Astrocyte (in vitro differentiated cells and primary cell): ENCODE data around the gene GADL1. TPM values are rescaled to one million over a fixed set of nuclear protein-coding genes. Genes with fewer than 3 reads are reported as not detected.
A peak's percentile ranks its signal among the peaks of the same experiment; 100 is the strongest.

Experiments used
- DNase-seq: peaks from one replicate; pipeline ENCODE4 v3.0.0-alpha.2; 2010; ENCODE audit warnings: low read depth
- FAIRE-seq: peaks from 2 replicates; lab custom pipeline; 2011; peaks lifted over from hg19 to GRCh38; lab: Jason Lieb, UNC
- H2AFZ ChIP-seq: 2 replicates; pipeline ENCODE4 v1.6.0; 2012; ENCODE audit warnings: low read depth, low read length, inconsistent platforms
- H3K27ac ChIP-seq: 2 replicates; pipeline ENCODE4 v1.5.1; 2011; ENCODE audit warnings: low read depth, low read length, inconsistent platforms
- H3K27me3 ChIP-seq: 2 replicates; pipeline ENCODE4 v1.6.0; 2011; ENCODE audit warnings: low read length, inconsistent platforms; ENCODE audit not compliant: insufficient read depth
- H3K36me3 ChIP-seq: 2 replicates; pipeline ENCODE4 v1.5.1; 2011; ENCODE audit warnings: low read length, inconsistent platforms; ENCODE audit not compliant: insufficient read depth
- H3K4me1 ChIP-seq: 2 replicates; pipeline ENCODE4 v1.5.1; 2011; ENCODE audit warnings: low read length, inconsistent platforms; ENCODE audit not compliant: insufficient read depth
- H3K4me2 ChIP-seq: 2 replicates; pipeline ENCODE4 v1.6.0; 2012; ENCODE audit warnings: low read length, inconsistent platforms
- H3K4me3 ChIP-seq: 2 replicates; pipeline ENCODE4 v1.5.1; 2011; ENCODE audit warnings: low read depth, mild to moderate bottlenecking, low read length, inconsistent platforms; ENCODE audit not compliant: insufficient read depth
- H3K79me2 ChIP-seq: 2 replicates; pipeline ENCODE4 v1.6.0; 2012; ENCODE audit warnings: mild to moderate bottlenecking, low read length, inconsistent platforms; ENCODE audit not compliant: insufficient read depth
- H3K9ac ChIP-seq: 2 replicates; pipeline ENCODE4 v1.6.0; 2012; ENCODE audit warnings: mild to moderate bottlenecking, low read length, inconsistent platforms
- H3K9me3 ChIP-seq: 2 replicates; pipeline ENCODE4 v1.5.1; 2012; ENCODE audit warnings: low read depth, mild to moderate bottlenecking, low read length, inconsistent platforms; ENCODE audit not compliant: insufficient read depth
- H4K20me1 ChIP-seq: 2 replicates; pipeline ENCODE4 v1.6.0; 2012; ENCODE audit warnings: low read length, inconsistent platforms; ENCODE audit not compliant: insufficient read depth
- H3K27ac Mint-ChIP-seq: one replicate; pipeline ENCODE4 v1.8.0; 2021; ENCODE audit warnings: mild to moderate bottlenecking, mixed read lengths; ENCODE audit not compliant: unreplicated experiment
- H3K27me3 Mint-ChIP-seq: one replicate; pipeline ENCODE4 v1.8.0; 2021; ENCODE audit warnings: low read depth, mixed read lengths; ENCODE audit not compliant: unreplicated experiment
- H3K36me3 Mint-ChIP-seq: one replicate; pipeline ENCODE4 v1.8.0; 2021; ENCODE audit warnings: low read depth, mixed read lengths; ENCODE audit not compliant: unreplicated experiment
- H3K4me1 Mint-ChIP-seq: one replicate; pipeline ENCODE4 v1.8.0; 2021; ENCODE audit warnings: low read depth, mixed read lengths; ENCODE audit not compliant: unreplicated experiment
- H3K4me3 Mint-ChIP-seq: one replicate; pipeline ENCODE4 v1.8.0; 2021; ENCODE audit warnings: mild to moderate bottlenecking, moderate library complexity, mixed read lengths; ENCODE audit not compliant: unreplicated experiment
- H3K9me3 Mint-ChIP-seq: one replicate; pipeline ENCODE4 v1.8.0; 2021; ENCODE audit warnings: mild to moderate bottlenecking, mixed read lengths; ENCODE audit not compliant: unreplicated experiment
- CTCF ChIP-seq: IDR thresholded peaks from 2 replicates; pipeline ENCODE4 v1.5.1; 2011; ENCODE audit warnings: low read depth, mild to moderate bottlenecking, inconsistent platforms, low read length, moderate library complexity; ENCODE audit not compliant: insufficient read depth
- EZH2 ChIP-seq: IDR thresholded peaks from 2 replicates; pipeline ENCODE4 v1.6.1; 2012; ENCODE audit warnings: mild to moderate bottlenecking, low read length, inconsistent platforms; ENCODE audit not compliant: insufficient read depth
- total RNA-seq: library from RNA; stranded (reverse); gene quantifications from 2 replicates; pipeline ENCODE4 v1.2.1, GENCODE V29; 2021

Gene GADL1
- total RNA-seq, 1 donor from 2014 or later: 0.09 TPM

- H3K4me3 Mint-ChIP-seq: no peak overlapping the region
- TF ChIP-seq EZH2 (no peak), CTCF (no peak)
- Histone ChIP-seq H3K4me3 (no peak overlapping the region), H3K4me2 (peak overlapping the region; percentile 62), H3K36me3 (peaks cover 34% of the 10 kb centered on the region), H3K9me3 (no peaks in the 10 kb centered on the region), H3K4me1 (peaks cover 22% of the 10 kb centered on the region), H3K27ac (peak overlapping the region; percentile 52), H2AFZ (no peak overlapping the region), H3K79me2 (peaks cover 50% of the 10 kb centered on the region), H3K27me3 (no peaks in the 10 kb centered on the region), H4K20me1 (no peaks in the 10 kb centered on the region), H3K9ac (peak overlapping the region; percentile 34)
- peak; percentile 43 for FAIRE-seq
- H3K27ac Mint-ChIP-seq: peak overlapping the region; percentile 95
- H3K4me1 Mint-ChIP-seq: peaks cover 37% of the 10 kb centered on the region
- peaks cover 23% of the 10 kb centered on the region for H3K36me3 Mint-ChIP-seq
- no peaks in the 10 kb centered on the region for H3K27me3 Mint-ChIP-seq
- no peaks in the 10 kb centered on the region for H3K9me3 Mint-ChIP-seq
- peak; percentile 50 for DNase-seq
Measured at GRCh38 chr3:30680789-30681648, 213.4 kb downstream of the GADL1 start.

GRCh38 chr3:30679045-30679444 lies 215.4 kb downstream of the GADL1 start:
- no peak for DNase-seq
- peaks cover 22% of the 10 kb centered on the region for H3K4me1 ChIP-seq
- H3K4me3 ChIP-seq: no peak overlapping the region
- Mint-ChIP-seq H3K27me3 (no peaks in the 10 kb centered on the region), H3K4me1 (peaks cover 33% of the 10 kb centered on the region), H3K9me3 (no peaks in the 10 kb centered on the region), H3K4me3 (no peak overlapping the region), H3K36me3 (peaks cover 34% of the 10 kb centered on the region), H3K27ac (no peak overlapping the region)
- peaks cover 51% of the 10 kb centered on the region for H3K79me2 ChIP-seq
- no peak overlapping the region for H3K27ac ChIP-seq
- H3K36me3 ChIP-seq: peaks cover 36% of the 10 kb centered on the region
- H3K9ac ChIP-seq: no peak overlapping the region
- no peak overlapping the region for H2AFZ ChIP-seq
- no peaks in the 10 kb centered on the region for H3K9me3 ChIP-seq
- no peak for TF ChIP-seq EZH2
- TF ChIP-seq CTCF: no peak
- no peaks in the 10 kb centered on the region for H3K27me3 ChIP-seq
- H3K4me2 ChIP-seq: no peak overlapping the region
- peaks cover 4% of the 10 kb centered on the region for H4K20me1 ChIP-seq
- FAIRE-seq: no peak

DNA sequence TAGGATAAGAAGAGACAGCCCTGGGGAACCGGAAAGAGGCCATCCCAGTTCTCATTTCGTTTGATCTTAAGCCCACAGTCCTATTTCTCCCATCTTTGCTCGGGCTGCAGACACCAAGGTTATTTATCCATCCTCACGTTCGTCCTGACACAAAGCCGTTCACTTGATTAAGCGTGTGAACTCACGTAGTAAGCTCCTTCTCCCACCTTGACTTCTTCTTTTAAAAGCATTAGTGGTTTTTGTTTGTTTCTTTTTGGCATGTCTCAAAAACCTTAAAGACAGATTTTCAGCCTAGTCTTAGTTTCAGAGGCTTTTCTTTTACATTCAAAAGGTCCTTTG lies 217.1 kb downstream of the GADL1 start:
- no peaks in the 10 kb centered on the region for H3K9me3 ChIP-seq
- no peak overlapping the region for H3K4me3 Mint-ChIP-seq
- no peak overlapping the region for H3K9ac ChIP-seq
- no peaks in the 10 kb centered on the region for H3K27me3 Mint-ChIP-seq
- no peaks in the 10 kb centered on the region for H3K27me3 ChIP-seq
- H3K9me3 Mint-ChIP-seq: no peaks in the 10 kb centered on the region
- no peak overlapping the region for H3K27ac ChIP-seq
- peaks cover 49% of the 10 kb centered on the region for H3K36me3 ChIP-seq
- TF ChIP-seq CTCF: no peak
- TF ChIP-seq EZH2: no peak
- H3K4me1 ChIP-seq: peaks cover 18% of the 10 kb centered on the region
- peaks cover 49% of the 10 kb centered on the region for H3K79me2 ChIP-seq
- no peak overlapping the region for H3K27ac Mint-ChIP-seq
- no peak overlapping the region for H2AFZ ChIP-seq
- peaks cover 40% of the 10 kb centered on the region for H3K36me3 Mint-ChIP-seq
- peaks cover 8% of the 10 kb centered on the region for H4K20me1 ChIP-seq
- FAIRE-seq: no peak
- H3K4me3 ChIP-seq: no peak overlapping the region
- no peak overlapping the region for H3K4me2 ChIP-seq
- DNase-seq: no peak
- peaks cover 19% of the 10 kb centered on the region for H3K4me1 Mint-ChIP-seq
